Measurements from ENCODE around the gene CCDC201.

CCDC201 gene

GRCh38 chr7:45897042-45897690 is 24.3 kb upstream of the CCDC201 start:
- Histone ChIP-seq H3K4me3 (replicated peaks; ENCODE audit: insufficient read depth, low read length) (no peak overlapping the region), H3K27ac (replicated peaks) (no peak overlapping the region), H3K27me3 (ENCODE audit: insufficient read depth, poor library complexity, severe bottlenecking) (peaks cover 2% of the 10 kb centered on the region)
- no peak for DNase-seq (ENCODE audit: low read depth in 1 of 2, low spot score in 1 of 2)
- no peak for TF ChIP-seq CTCF (IDR thresholded peaks at IDR 0.05; ENCODE audit: insufficient read depth, low read length)
- no peak for TF ChIP-seq SPI1 (IDR thresholded peaks at IDR 0.05; ENCODE audit: borderline replicate concordance, low read depth)
- TF ChIP-seq GABPA (IDR thresholded peaks at IDR 0.05; ENCODE audit: low read depth), result no peak
- TF ChIP-seq POLR2AphosphoS5 (IDR thresholded peaks at IDR 0.05; ENCODE audit: low read depth), result no peak
- no peak for TF ChIP-seq REST (IDR thresholded peaks at IDR 0.05; ENCODE audit: insufficient replicate concordance, low read depth)

- H3K4me3 ChIP-seq (replicated peaks; ENCODE audit: insufficient read depth, low read length), result no peak overlapping the region
- H3K27ac ChIP-seq (replicated peaks), result no peak overlapping the region
- no peak for DNase-seq (ENCODE audit: low read depth in 1 of 2, low spot score in 1 of 2)
- H3K27me3 ChIP-seq (ENCODE audit: insufficient read depth, poor library complexity, severe bottlenecking), result peaks cover 5% of the 10 kb centered on the region
- TF ChIP-seq GABPA (IDR thresholded peaks at IDR 0.05; ENCODE audit: low read depth), result no peak
- no peak for TF ChIP-seq CTCF (IDR thresholded peaks at IDR 0.05; ENCODE audit: insufficient read depth, low read length)
- TF ChIP-seq POLR2AphosphoS5 (IDR thresholded peaks at IDR 0.05; ENCODE audit: low read depth), result no peak
- TF ChIP-seq SPI1 (IDR thresholded peaks at IDR 0.05; ENCODE audit: borderline replicate concordance, low read depth), result no peak
- no peak for TF ChIP-seq REST (IDR thresholded peaks at IDR 0.05; ENCODE audit: insufficient replicate concordance, low read depth)
Observed at GRCh38 chr7:45894665-45895062, 21.8 kb upstream of the CCDC201 start.

GRCh38 chr7:45893996-45894664 is 21.2 kb upstream of the CCDC201 start:
- TF ChIP-seq GABPA (IDR thresholded peaks at IDR 0.05; ENCODE audit: low read depth), result no peak
- no peak for TF ChIP-seq POLR2AphosphoS5 (IDR thresholded peaks at IDR 0.05; ENCODE audit: low read depth)
- no peak for TF ChIP-seq SPI1 (IDR thresholded peaks at IDR 0.05; ENCODE audit: borderline replicate concordance, low read depth)
- no peak for TF ChIP-seq CTCF (IDR thresholded peaks at IDR 0.05; ENCODE audit: insufficient read depth, low read length)
- TF ChIP-seq REST (IDR thresholded peaks at IDR 0.05; ENCODE audit: insufficient replicate concordance, low read depth), result no peak

More at GRCh38 chr7:45893996-45894664, 21.2 kb upstream of the CCDC201 start:
- Histone ChIP-seq H3K27me3 (ENCODE audit: insufficient read depth, poor library complexity, severe bottlenecking) (peaks cover 10% of the 10 kb centered on the region), H3K4me3 (replicated peaks; ENCODE audit: insufficient read depth, low read length) (no peak overlapping the region), H3K27ac (replicated peaks) (no peak overlapping the region)
- DNase-seq (ENCODE audit: low read depth in 1 of 2, low spot score in 1 of 2), result no peak
